ENCODE measurements around the gene GBX2. TPM values are rescaled to one million over a fixed set of nuclear protein-coding genes. Genes with fewer than 3 reads are reported as not detected.

The GBX2 gene
- total and polyA plus RNA-seq, 3 donors from 2014 or later, result 0.47 to 0.90 (median 0.56) TPM

DNA sequence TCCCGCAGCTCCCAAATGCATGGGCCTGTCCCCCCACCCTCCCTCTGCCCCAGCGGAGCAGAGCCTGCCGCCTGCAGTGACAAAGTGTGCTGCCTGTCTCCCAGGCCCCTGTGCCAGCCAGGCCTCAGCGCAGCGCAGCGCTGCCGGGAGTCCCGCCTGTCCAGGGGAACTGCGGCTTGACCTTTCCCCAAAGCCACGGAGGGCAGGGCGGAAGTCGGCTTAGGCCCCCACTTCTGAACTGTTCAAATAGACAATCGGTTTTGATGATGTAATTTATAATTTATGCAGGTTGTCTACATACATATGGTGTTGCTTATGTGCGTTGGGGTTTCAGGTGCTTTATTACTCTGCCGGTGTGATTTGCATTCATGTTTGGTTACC lies 7.1 kb downstream of the GBX2 start:
- Histone ChIP-seq H3K27me3 (no peaks in the 10 kb centered on the region), H3K4me3 (no peak overlapping the region), H3K27ac (no peak overlapping the region), H3K36me3 (ENCODE audit: low read depth, missing control alignments) (no peaks in the 10 kb centered on the region), H3K9me3 (no peaks in the 10 kb centered on the region), H3K4me1 (peaks cover 11% of the 10 kb centered on the region)
- intact Hi-C loops (cut with DNase I; ENCODE audit: low total_unique reads), result loop anchor here (10.0 kb wide), 1 partner anchor 386 kb away; no protein-coding TSS in a partner anchor
- 67 to 75% methylated on average over 11 to 15 of the region's 15 CpGs for WGBS, 2 donors
- DNase-seq, result no peak
- TF ChIP-seq, protein P1, sequence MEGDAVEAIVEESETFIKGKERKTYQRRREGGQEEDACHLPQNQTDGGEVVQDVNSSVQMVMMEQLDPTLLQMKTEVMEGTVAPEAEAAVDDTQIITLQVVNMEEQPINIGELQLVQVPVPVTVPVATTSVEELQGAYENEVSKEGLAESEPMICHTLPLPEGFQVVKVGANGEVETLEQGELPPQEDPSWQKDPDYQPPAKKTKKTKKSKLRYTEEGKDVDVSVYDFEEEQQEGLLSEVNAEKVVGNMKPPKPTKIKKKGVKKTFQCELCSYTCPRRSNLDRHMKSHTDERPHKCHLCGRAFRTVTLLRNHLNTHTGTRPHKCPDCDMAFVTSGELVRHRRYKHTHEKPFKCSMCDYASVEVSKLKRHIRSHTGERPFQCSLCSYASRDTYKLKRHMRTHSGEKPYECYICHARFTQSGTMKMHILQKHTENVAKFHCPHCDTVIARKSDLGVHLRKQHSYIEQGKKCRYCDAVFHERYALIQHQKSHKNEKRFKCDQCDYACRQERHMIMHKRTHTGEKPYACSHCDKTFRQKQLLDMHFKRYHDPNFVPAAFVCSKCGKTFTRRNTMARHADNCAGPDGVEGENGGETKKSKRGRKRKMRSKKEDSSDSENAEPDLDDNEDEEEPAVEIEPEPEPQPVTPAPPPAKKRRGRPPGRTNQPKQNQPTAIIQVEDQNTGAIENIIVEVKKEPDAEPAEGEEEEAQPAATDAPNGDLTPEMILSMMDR (IDR thresholded peaks at IDR 0.05), result no peak
- TF ChIP-seq POLR2A (IDR thresholded peaks at IDR 0.05), result no peak

DNA sequence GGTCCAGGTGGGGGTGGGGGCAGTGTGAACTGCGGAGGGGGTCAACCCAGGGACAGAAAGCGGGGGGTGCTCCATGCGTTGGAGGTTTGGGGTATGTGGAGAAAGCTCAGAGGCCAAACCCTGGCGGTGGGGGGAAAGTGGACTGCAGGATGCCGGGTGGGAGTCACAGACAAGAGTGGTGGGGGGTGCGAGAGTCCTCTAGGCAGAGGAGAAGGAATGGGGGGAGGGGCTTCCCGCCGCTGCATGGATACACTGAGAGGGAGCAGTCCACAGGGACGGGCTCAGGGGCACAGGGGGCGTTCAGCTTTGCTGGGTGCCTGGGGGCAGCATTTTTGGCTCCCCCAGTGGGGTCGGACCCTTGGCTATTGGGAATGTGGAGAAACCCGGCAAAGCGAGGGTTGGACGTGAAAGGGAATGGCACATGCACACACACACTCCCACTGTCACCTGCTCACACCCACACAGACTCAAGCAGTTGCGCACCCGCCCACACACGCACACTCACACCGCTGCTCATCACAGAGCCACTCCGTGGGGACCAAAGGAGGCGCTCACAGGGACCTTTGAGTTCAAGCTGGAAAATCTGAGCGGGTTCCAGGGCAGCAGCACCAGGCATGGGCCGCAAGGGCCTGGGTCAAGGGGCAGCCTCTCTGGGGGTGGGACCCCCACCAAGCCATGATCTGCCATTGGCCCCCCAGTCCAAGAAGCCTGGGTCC lies 7.7 kb downstream of the GBX2 start:
- H3K9me3 ChIP-seq, result no peaks in the 10 kb centered on the region
- WGBS, 2 donors, result 32 to 57% methylated on average over 14 to 22 of the region's 22 CpGs
- H3K4me3 ChIP-seq, result no peak overlapping the region
- DNase-seq, result no peak
- no peaks in the 10 kb centered on the region for H3K36me3 ChIP-seq (ENCODE audit: low read depth, missing control alignments)
- intact Hi-C loops (cut with DNase I; ENCODE audit: low total_unique reads), result loop anchor here (10.0 kb wide), 1 partner anchor 386 kb away; no protein-coding TSS in a partner anchor
- no peaks in the 10 kb centered on the region for H3K27me3 ChIP-seq
- peaks cover 11% of the 10 kb centered on the region for H3K4me1 ChIP-seq
- no peak for TF ChIP-seq POLR2A (IDR thresholded peaks at IDR 0.05)
- TF ChIP-seq, protein P1 (IDR thresholded peaks at IDR 0.05), result no peak
- no peak overlapping the region for H3K27ac ChIP-seq

DNA sequence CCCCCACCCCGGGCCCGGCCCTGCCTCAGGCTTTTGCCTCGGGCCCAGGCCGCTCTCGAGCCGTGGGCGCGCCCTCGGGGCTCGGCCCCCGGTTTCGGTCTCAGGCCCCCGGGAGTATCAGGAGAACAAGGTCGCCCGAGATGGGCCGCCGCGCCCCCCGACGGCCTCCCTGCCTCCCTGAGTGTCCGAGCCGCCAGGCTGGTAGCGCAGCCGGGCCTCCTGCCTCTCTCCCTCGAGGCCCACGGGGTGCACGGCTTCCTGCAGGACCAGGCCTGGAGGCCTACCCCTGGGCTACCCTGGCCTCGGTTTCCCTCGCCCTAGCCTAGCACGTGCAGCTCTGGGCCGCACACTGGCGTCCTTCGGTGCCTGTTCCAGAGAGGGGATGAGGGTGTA lies 8.4 kb downstream of the GBX2 start:
- TF ChIP-seq, protein P1 (IDR thresholded peaks at IDR 0.05), result no peak
- TF ChIP-seq POLR2A (IDR thresholded peaks at IDR 0.05), result no peak
- no peak for DNase-seq
- H3K27me3 ChIP-seq, result no peaks in the 10 kb centered on the region

DNA sequence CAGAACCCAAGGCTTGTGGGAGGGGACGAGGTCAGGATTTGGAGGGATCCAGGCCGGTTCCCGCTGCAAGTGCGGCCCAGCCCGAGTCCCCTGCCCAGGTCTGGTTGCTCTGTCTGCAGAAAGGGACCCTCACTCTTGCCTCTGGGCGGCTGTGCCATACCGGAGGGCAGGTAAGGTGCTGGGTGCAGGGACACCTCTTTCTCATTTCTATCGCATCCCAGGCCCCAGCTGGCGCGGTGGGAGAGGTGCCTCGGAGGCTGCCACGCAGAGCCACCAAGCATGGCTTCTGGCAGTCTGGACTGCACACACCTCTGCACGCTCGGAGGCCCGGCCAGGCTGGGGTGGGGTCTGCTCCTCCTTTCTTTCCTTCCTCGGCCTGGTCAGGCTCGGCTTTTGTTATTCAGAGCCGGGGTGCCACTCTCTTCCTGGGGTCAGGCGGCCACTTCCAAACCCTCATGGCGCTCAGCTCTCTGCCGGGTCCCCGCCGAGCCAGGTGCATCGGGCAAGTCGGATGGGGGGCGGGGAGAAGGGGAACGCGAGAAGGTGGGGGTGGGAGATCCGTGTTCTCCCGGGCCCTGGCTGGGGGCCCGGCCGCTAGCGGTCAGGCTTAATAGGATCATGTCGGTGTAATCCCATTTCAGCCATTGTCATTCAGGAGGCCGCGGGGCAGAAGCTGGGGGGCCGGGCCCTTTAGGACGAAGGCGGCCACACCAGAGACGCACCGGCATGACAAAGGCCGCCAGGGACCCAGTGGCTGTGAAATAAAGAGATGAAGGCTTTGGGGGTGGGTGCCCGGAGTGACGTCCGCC lies 9.0 kb downstream of the GBX2 start:
- H3K4me3 ChIP-seq, result no peak overlapping the region
- WGBS, 2 donors, result 32 to 39% methylated on average over 7 to 45 of the region's 45 CpGs
- no peaks in the 10 kb centered on the region for H3K36me3 ChIP-seq (ENCODE audit: low read depth, missing control alignments)
- no peak for DNase-seq
- no peaks in the 10 kb centered on the region for H3K27me3 ChIP-seq
- no peaks in the 10 kb centered on the region for H3K9me3 ChIP-seq
- H3K27ac ChIP-seq, result no peak overlapping the region
- H3K4me1 ChIP-seq, result peaks cover 4% of the 10 kb centered on the region
- TF ChIP-seq, protein P1 (IDR thresholded peaks at IDR 0.05), result no peak
- TF ChIP-seq POLR2A (IDR thresholded peaks at IDR 0.05), result no peak
- intact Hi-C loops (cut with DNase I; ENCODE audit: low total_unique reads), result no loop called here

More for the DNA sequence above, 8.4 kb downstream of the GBX2 start:
- intact Hi-C loops (cut with DNase I; ENCODE audit: low total_unique reads), result loop anchor here (10.0 kb wide), 1 partner anchor 385 kb away; no protein-coding TSS in a partner anchor
- Histone ChIP-seq H3K27ac (no peak overlapping the region), H3K9me3 (no peaks in the 10 kb centered on the region), H3K4me3 (no peak overlapping the region), H3K4me1 (peaks cover 10% of the 10 kb centered on the region), H3K36me3 (ENCODE audit: low read depth, missing control alignments) (no peaks in the 10 kb centered on the region)
- WGBS, 2 donors, result 27 to 38% methylated on average over 17 to 33 of the region's 33 CpGs

Data from testis (tissue), 3 donors.